ENCODE data around the gene TEKT1. TPM values are rescaled to one million over a fixed set of nuclear protein-coding genes. Genes with fewer than 3 reads are reported as not detected.

TEKT1 gene
- total and polyA plus RNA-seq, 2 experiments from 2014 or later, result 0.07 TPM; not detected in 1

- no peak overlapping the region for H2AFZ ChIP-seq
- TF ChIP-seq CTCF (IDR thresholded peaks at IDR 0.05; ENCODE audit: poor library complexity), result no peak
- TF ChIP-seq EZH2phosphoT487 (IDR thresholded peaks at IDR 0.05; ENCODE audit: low read depth, severe bottlenecking, unreplicated experiment), result no peak
- TF ChIP-seq EZH2 (IDR thresholded peaks at IDR 0.05; ENCODE audit: borderline replicate concordance), result no peak
- H3K27ac ChIP-seq, result no peak overlapping the region
- peaks cover 3% of the 10 kb centered on the region for H3K4me1 ChIP-seq (ENCODE audit: insufficient read depth)
- 73% methylated on average over 10 of the region's 10 CpGs for WGBS (ENCODE audit: low lambda C conversion rate, missing lambda C conversion rate)
- no peaks in the 10 kb centered on the region for H3K36me3 ChIP-seq (replicated peaks; ENCODE audit: insufficient read depth, low read depth)
- H3K9me2 ChIP-seq (replicated peaks; ENCODE audit: insufficient read depth), result no peaks in the 10 kb centered on the region
- no peak overlapping the region for H3K4me2 ChIP-seq
- H4K20me1 ChIP-seq (ENCODE audit: insufficient read depth, poor library complexity, severe bottlenecking), result no peaks in the 10 kb centered on the region
- no peak for DNase-seq (ENCODE audit: low spot score)
- no peaks in the 10 kb centered on the region for H3K79me2 ChIP-seq
- no peak overlapping the region for H3K4me3 ChIP-seq
- no peaks in the 10 kb centered on the region for H3K9me3 ChIP-seq (ENCODE audit: low read depth)
- H3K27me3 ChIP-seq, result peaks cover 10% of the 10 kb centered on the region
Observed at GRCh38 chr17:6787081-6787693, 44.3 kb downstream of the TEKT1 start.

DNA sequence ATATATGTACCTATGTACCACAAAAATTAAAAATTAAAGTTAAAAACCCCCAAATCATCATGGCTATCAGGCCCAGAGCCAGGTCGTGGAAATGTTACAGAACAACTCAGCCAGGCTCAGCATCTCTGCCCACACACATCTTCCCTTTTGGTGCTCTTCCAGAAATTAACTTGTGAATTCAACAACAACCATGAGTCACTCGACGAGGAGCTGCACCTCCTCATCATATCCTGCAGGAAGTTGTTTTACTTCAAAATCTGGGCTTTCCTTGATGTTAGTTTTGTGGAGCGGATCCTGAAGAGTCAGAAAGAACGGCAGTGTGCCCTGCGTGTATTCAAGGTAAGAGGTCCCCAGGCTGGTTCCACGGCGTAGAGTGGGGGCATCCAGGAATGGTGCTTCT, 44.9 kb downstream of the TEKT1 start:
- Histone ChIP-seq H3K4me3 (no peak overlapping the region), H3K27ac (no peak overlapping the region), H3K4me1 (ENCODE audit: insufficient read depth) (peaks cover 3% of the 10 kb centered on the region), H3K9me3 (ENCODE audit: low read depth) (no peaks in the 10 kb centered on the region), H2AFZ (no peak overlapping the region), H3K79me2 (no peaks in the 10 kb centered on the region), H3K27me3 (peaks cover 10% of the 10 kb centered on the region), H3K4me2 (no peak overlapping the region), H4K20me1 (ENCODE audit: insufficient read depth, poor library complexity, severe bottlenecking) (no peaks in the 10 kb centered on the region), H3K36me3 (replicated peaks; ENCODE audit: insufficient read depth, low read depth) (no peaks in the 10 kb centered on the region), H3K9me2 (replicated peaks; ENCODE audit: insufficient read depth) (no peaks in the 10 kb centered on the region)
- TF ChIP-seq EZH2phosphoT487 (IDR thresholded peaks at IDR 0.05; ENCODE audit: low read depth, severe bottlenecking, unreplicated experiment) (no peak), EZH2 (IDR thresholded peaks at IDR 0.05; ENCODE audit: borderline replicate concordance) (no peak), CTCF (IDR thresholded peaks at IDR 0.05; ENCODE audit: poor library complexity) (no peak)
- 82% methylated on average over 8 of the region's 8 CpGs for WGBS (ENCODE audit: low lambda C conversion rate, missing lambda C conversion rate)
- no peak for DNase-seq (ENCODE audit: low spot score)

- TF ChIP-seq CTCF (IDR thresholded peaks at IDR 0.05; ENCODE audit: poor library complexity) (no peak), EZH2phosphoT487 (IDR thresholded peaks at IDR 0.05; ENCODE audit: low read depth, severe bottlenecking, unreplicated experiment) (no peak), EZH2 (IDR thresholded peaks at IDR 0.05; ENCODE audit: borderline replicate concordance) (no peak)
- Histone ChIP-seq H4K20me1 (ENCODE audit: insufficient read depth, poor library complexity, severe bottlenecking) (no peaks in the 10 kb centered on the region), H3K4me3 (no peak overlapping the region), H2AFZ (no peak overlapping the region), H3K27ac (no peak overlapping the region), H3K4me2 (no peak overlapping the region), H3K9me2 (replicated peaks; ENCODE audit: insufficient read depth) (no peaks in the 10 kb centered on the region), H3K27me3 (peaks cover 8% of the 10 kb centered on the region), H3K79me2 (no peaks in the 10 kb centered on the region), H3K9me3 (ENCODE audit: low read depth) (no peaks in the 10 kb centered on the region), H3K4me1 (ENCODE audit: insufficient read depth) (no peaks in the 10 kb centered on the region), H3K36me3 (replicated peaks; ENCODE audit: insufficient read depth, low read depth) (no peaks in the 10 kb centered on the region)
- no peak for DNase-seq (ENCODE audit: low spot score)
- 98% methylated on average over 4 of the region's 4 CpGs for WGBS (ENCODE audit: low lambda C conversion rate, missing lambda C conversion rate)
Observed at GRCh38 chr17:6782244-6782643, 49.3 kb downstream of the TEKT1 start.

All from hepatocyte (in vitro differentiated cells).